Iris pigment epithelial cell (primary cell): ENCODE data around the gene PTPRO.
"Not testable (repeated sequence)": the region's sequence is repeated elsewhere in the genome, so short reads cannot be mapped to it uniquely, and the experiment has no call there.

Experiments
- DNase-seq: peaks from one replicate; pipeline ENCODE4 v3.0.0-alpha.2; 2011; ENCODE audit warnings: low read depth

PTPRO gene

GRCh38 chr12:15602051-15602672 is 279.9 kb downstream of the PTPRO start:
- peak; percentile 15 for DNase-seq

- peak; percentile 11 for DNase-seq
Observed at GRCh38 chr12:15603474-15604085, 281.3 kb downstream of the PTPRO start.

GRCh38 chr12:15605881-15606590 is 283.7 kb downstream of the PTPRO start:
- DNase-seq, result no peak

- DNase-seq, result no peak
Observed at GRCh38 chr12:15608406-15608805, 286.1 kb downstream of the PTPRO start.

GRCh38 chr12:15608941-15609340 is 286.6 kb downstream of the PTPRO start:
- no peak for DNase-seq

GRCh38 chr12:15613981-15614380 is 291.7 kb downstream of the PTPRO start:
- DNase-seq, result no peak

GRCh38 chr12:15616495-15616894 is 294.2 kb downstream of the PTPRO start:
- not testable (repeated sequence) for DNase-seq

- peak; percentile 64 for DNase-seq
Observed at GRCh38 chr12:15620741-15621539, 298.6 kb downstream of the PTPRO start.

- no peak for DNase-seq
Observed at GRCh38 chr12:15625075-15625474, 302.8 kb downstream of the PTPRO start.

GRCh38 chr12:15627995-15628945 is 306.0 kb downstream of the PTPRO start:
- peak; percentile 68 for DNase-seq

- peak; percentile 99 for DNase-seq
Observed at GRCh38 chr12:15629108-15629507, 306.8 kb downstream of the PTPRO start.

GRCh38 chr12:15629761-15630160 is 307.5 kb downstream of the PTPRO start:
- DNase-seq, result peak; percentile 48

- no peak for DNase-seq
Observed at GRCh38 chr12:15631007-15631715, 308.9 kb downstream of the PTPRO start.

- peak; percentile 50 for DNase-seq
Observed at GRCh38 chr12:15632708-15633107, 310.4 kb downstream of the PTPRO start.

GRCh38 chr12:15633201-15633600 is 310.9 kb downstream of the PTPRO start:
- DNase-seq, result peak; percentile 69

GRCh38 chr12:15634010-15634683 is 311.8 kb downstream of the PTPRO start:
- peak; percentile 80 for DNase-seq

GRCh38 chr12:15636060-15636890 is 314.0 kb downstream of the PTPRO start:
- DNase-seq, result no peak

GRCh38 chr12:15638231-15638630 is 315.9 kb downstream of the PTPRO start:
- no peak for DNase-seq

- peak; percentile 87 for DNase-seq
Observed at GRCh38 chr12:15644700-15645099, 322.4 kb downstream of the PTPRO start.
